Mammary epithelial cell (primary cell): ENCODE measurements around the gene TMEFF2.

Experiments
- EZH2 ChIP-seq: IDR thresholded peaks from 2 replicates; pipeline ENCODE4 v1.6.1; 2012; ENCODE audit warnings: low read length, inconsistent platforms, borderline replicate concordance
- TF ChIP-seq, protein P1 (sequence below), 2 donors: IDR thresholded peaks in 1 of 2; conservative IDR thresholded peaks in 1 of 2; 2 replicates each; pipeline ENCODE4 v1.5.1; 2011 to 2012; ENCODE audit warnings: inconsistent platforms in 2 of 2, low read length in 2 of 2, mild to moderate bottlenecking in 2 of 2, control low read depth in 1 of 2, low read depth in 1 of 2; ENCODE audit not compliant: insufficient read depth in 1 of 2; ENCODE audit errors: extremely low read depth in 1 of 2

DNA sequence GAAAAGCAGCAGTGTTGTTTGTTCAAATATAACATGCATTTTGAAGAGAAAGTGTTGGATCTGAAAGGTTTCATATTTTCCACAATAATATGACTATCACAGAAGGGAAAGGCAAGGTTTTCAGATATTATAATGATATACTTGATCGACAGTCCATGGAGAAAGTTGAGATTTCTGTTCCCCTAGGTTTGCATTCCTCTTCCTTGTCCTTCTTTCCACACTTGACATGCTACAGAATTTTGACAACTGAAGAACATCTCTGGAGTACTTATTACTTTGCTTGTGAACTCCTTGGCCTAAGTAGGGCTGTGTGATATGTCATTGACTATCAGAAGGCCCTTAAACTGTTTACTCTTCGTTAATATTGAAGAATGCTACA is 46.5 kb downstream of the TMEFF2 start:
- TF ChIP-seq, protein P1, sequence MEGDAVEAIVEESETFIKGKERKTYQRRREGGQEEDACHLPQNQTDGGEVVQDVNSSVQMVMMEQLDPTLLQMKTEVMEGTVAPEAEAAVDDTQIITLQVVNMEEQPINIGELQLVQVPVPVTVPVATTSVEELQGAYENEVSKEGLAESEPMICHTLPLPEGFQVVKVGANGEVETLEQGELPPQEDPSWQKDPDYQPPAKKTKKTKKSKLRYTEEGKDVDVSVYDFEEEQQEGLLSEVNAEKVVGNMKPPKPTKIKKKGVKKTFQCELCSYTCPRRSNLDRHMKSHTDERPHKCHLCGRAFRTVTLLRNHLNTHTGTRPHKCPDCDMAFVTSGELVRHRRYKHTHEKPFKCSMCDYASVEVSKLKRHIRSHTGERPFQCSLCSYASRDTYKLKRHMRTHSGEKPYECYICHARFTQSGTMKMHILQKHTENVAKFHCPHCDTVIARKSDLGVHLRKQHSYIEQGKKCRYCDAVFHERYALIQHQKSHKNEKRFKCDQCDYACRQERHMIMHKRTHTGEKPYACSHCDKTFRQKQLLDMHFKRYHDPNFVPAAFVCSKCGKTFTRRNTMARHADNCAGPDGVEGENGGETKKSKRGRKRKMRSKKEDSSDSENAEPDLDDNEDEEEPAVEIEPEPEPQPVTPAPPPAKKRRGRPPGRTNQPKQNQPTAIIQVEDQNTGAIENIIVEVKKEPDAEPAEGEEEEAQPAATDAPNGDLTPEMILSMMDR (conservative IDR thresholded peaks at IDR 0.05 in 1 of 2, IDR thresholded peaks at IDR 0.05 in 1 of 2; ENCODE audit: extremely low read depth in 1 of 2, insufficient read depth in 1 of 2, low read depth in 1 of 2, low read length in 2 of 2), result no peak
- TF ChIP-seq EZH2, result no peak
